ENCODE measurements around the gene RNPEP. TPM values are rescaled to one million over a fixed set of nuclear protein-coding genes. Genes with fewer than 3 reads are reported as not detected.
A peak's percentile ranks its signal among the peaks of the same experiment; 100 is the strongest.

RNPEP gene
- total RNA-seq, 2 donors from 2014 or later: 46.6 to 73.5 TPM

GRCh38 chr1:201982082-201982622 lies 296 bp upstream of the RNPEP start:
- H3K27ac Mint-ChIP-seq: peak overlapping the region; percentile 53
- Histone ChIP-seq H3K4me1 (ENCODE audit: control insufficient read depth, insufficient read depth, low read length) (no peaks in the 10 kb centered on the region), H3K36me3 (ENCODE audit: control insufficient read depth, insufficient read depth, low read length) (no peaks in the 10 kb centered on the region), H3K27me3 (ENCODE audit: control insufficient read depth, insufficient read depth, low read length, poor library complexity, severe bottlenecking) (no peaks in the 10 kb centered on the region), H3K27ac (ENCODE audit: low read depth, low read length) (no peak overlapping the region), H3K9ac (ENCODE audit: extremely low read depth, low read length, poor library complexity, severe bottlenecking) (no peak overlapping the region), H3K4me3 (ENCODE audit: low read length) (peak overlapping the region; percentile 86), H3K9me3 (ENCODE audit: control insufficient read depth, low read length) (no peaks in the 10 kb centered on the region)
- peak overlapping the region; percentile 77 for H3K4me3 Mint-ChIP-seq
- peaks cover 16% of the 10 kb centered on the region for H3K27me3 Mint-ChIP-seq (ENCODE audit: insufficient read depth)
- no peak for DNase-seq
- TF ChIP-seq CTCF (conservative IDR thresholded peaks at IDR 0.05): no peak
- H3K9me3 Mint-ChIP-seq: no peaks in the 10 kb centered on the region
- peaks cover 6% of the 10 kb centered on the region for H3K4me1 Mint-ChIP-seq
- 17 to 53% methylated on average over 10 to 31 of the region's 31 CpGs for WGBS, 2 experiments (ENCODE audit: insufficient coverage in 1 of 2, insufficient read length in 1 of 2)
- peaks cover 4% of the 10 kb centered on the region for H3K36me3 Mint-ChIP-seq (ENCODE audit: low read depth)

GRCh38 chr1:201983380-201983805 lies 945 bp downstream of the RNPEP start:
- H3K4me3 ChIP-seq (ENCODE audit: low read length): peak overlapping the region; percentile 86
- H3K9ac ChIP-seq (ENCODE audit: extremely low read depth, low read length, poor library complexity, severe bottlenecking): peak overlapping the region; percentile 66
- H3K9me3 ChIP-seq (ENCODE audit: control insufficient read depth, low read length): no peaks in the 10 kb centered on the region
- H3K4me3 Mint-ChIP-seq: peak overlapping the region; percentile 77
- WGBS, 2 experiments (ENCODE audit: insufficient coverage in 1 of 2, insufficient read length in 1 of 2): 19 to 20% methylated on average over 11 of the region's 11 CpGs
- H3K27me3 ChIP-seq (ENCODE audit: control insufficient read depth, insufficient read depth, low read length, poor library complexity, severe bottlenecking): no peaks in the 10 kb centered on the region
- H3K36me3 Mint-ChIP-seq (ENCODE audit: low read depth): peaks cover 4% of the 10 kb centered on the region
- no peaks in the 10 kb centered on the region for H3K36me3 ChIP-seq (ENCODE audit: control insufficient read depth, insufficient read depth, low read length)
- peak overlapping the region; percentile 80 for H3K27ac Mint-ChIP-seq
- H3K9me3 Mint-ChIP-seq: no peaks in the 10 kb centered on the region
- no peaks in the 10 kb centered on the region for H3K4me1 ChIP-seq (ENCODE audit: control insufficient read depth, insufficient read depth, low read length)
- no peak for TF ChIP-seq CTCF (conservative IDR thresholded peaks at IDR 0.05)
- DNase-seq: no peak
- peaks cover 16% of the 10 kb centered on the region for H3K27me3 Mint-ChIP-seq (ENCODE audit: insufficient read depth)
- peak overlapping the region; percentile 60 for H3K27ac ChIP-seq (ENCODE audit: low read depth, low read length)
- peaks cover 6% of the 10 kb centered on the region for H3K4me1 Mint-ChIP-seq

GRCh38 chr1:201984446-201984845 lies 2.0 kb downstream of the RNPEP start:
- Mint-ChIP-seq H3K27ac (no peak overlapping the region), H3K4me1 (peaks cover 6% of the 10 kb centered on the region), H3K9me3 (no peaks in the 10 kb centered on the region), H3K27me3 (ENCODE audit: insufficient read depth) (peaks cover 16% of the 10 kb centered on the region), H3K4me3 (peak overlapping the region; percentile 77), H3K36me3 (ENCODE audit: low read depth) (peaks cover 11% of the 10 kb centered on the region)
- WGBS, 2 experiments (ENCODE audit: insufficient coverage in 1 of 2, insufficient read length in 1 of 2): 95 to 100% methylated on average over 2 to 3 of the region's 3 CpGs
- peak overlapping the region; percentile 86 for H3K4me3 ChIP-seq (ENCODE audit: low read length)
- no peak overlapping the region for H3K27ac ChIP-seq (ENCODE audit: low read depth, low read length)
- H3K27me3 ChIP-seq (ENCODE audit: control insufficient read depth, insufficient read depth, low read length, poor library complexity, severe bottlenecking): no peaks in the 10 kb centered on the region
- H3K9ac ChIP-seq (ENCODE audit: extremely low read depth, low read length, poor library complexity, severe bottlenecking): no peak overlapping the region
- no peaks in the 10 kb centered on the region for H3K9me3 ChIP-seq (ENCODE audit: control insufficient read depth, low read length)
- H3K36me3 ChIP-seq (ENCODE audit: control insufficient read depth, insufficient read depth, low read length): peaks cover 9% of the 10 kb centered on the region
- H3K4me1 ChIP-seq (ENCODE audit: control insufficient read depth, insufficient read depth, low read length): no peaks in the 10 kb centered on the region
- TF ChIP-seq CTCF (conservative IDR thresholded peaks at IDR 0.05): no peak
- DNase-seq: no peak
